Lower leg skin (tissue), 4 donors: ENCODE results near the gene LLCFC1. TPM values are rescaled to one million over a fixed set of nuclear protein-coding genes. Genes with fewer than 3 reads are reported as not detected.

Source experiments
- DNase-seq, 2 donors: peaks; one replicate each; pipeline ENCODE4 v3.0.0-alpha.2; 2019; ENCODE audit warnings: low spot score in 2 of 2
- H3K4me3 ChIP-seq: fragments of 200-600 bp; sonication (generic); 2 replicates; pipeline ENCODE4 v1.5.1; 2017; ENCODE audit warnings: mild to moderate bottlenecking, low read depth; ENCODE audit not compliant: poor library complexity, severe bottlenecking
- POLR2A ChIP-seq, 2 donors: fragments of 450-650 bp; IDR thresholded peaks; one replicate each; pipeline ENCODE4 v1.6.1; 2016 to 2017; ENCODE audit warnings: antibody characterized with exemption in 2 of 2, mild to moderate bottlenecking in 1 of 2, moderate library complexity in 1 of 2
- WGBS, 2 donors: methylation state at CpG; one replicate each; pipeline ENCODE4 v1.1.5; 2018; 5-methylcytosine and 5-hydroxymethylcytosine counted together
- intact Hi-C: fragments of 100-400 bp; cut with DNase I; formaldehyde crosslinking; loops from one replicate; pipeline ENCODE4 v1.15.0; 2023; ENCODE audit warnings: low total_unique reads
- total RNA-seq, 4 donors: library from RNA; depleted of rRNA; stranded (reverse); fragments of >200 nt; gene quantifications; one replicate each; pipeline ENCODE4 v1.1.0, GENCODE V29; 2016
- TF ChIP-seq, protein P1 (sequence below), 3 donors: fragments of 450-650 bp; IDR thresholded peaks; one replicate each; pipeline ENCODE4 v1.5.1; 2016; ENCODE audit warnings: antibody characterized with exemption in 3 of 3, mild to moderate bottlenecking in 3 of 3, moderate library complexity in 2 of 3

Gene LLCFC1
- total RNA-seq, 4 donors from 2014 or later: not detected

DNA sequence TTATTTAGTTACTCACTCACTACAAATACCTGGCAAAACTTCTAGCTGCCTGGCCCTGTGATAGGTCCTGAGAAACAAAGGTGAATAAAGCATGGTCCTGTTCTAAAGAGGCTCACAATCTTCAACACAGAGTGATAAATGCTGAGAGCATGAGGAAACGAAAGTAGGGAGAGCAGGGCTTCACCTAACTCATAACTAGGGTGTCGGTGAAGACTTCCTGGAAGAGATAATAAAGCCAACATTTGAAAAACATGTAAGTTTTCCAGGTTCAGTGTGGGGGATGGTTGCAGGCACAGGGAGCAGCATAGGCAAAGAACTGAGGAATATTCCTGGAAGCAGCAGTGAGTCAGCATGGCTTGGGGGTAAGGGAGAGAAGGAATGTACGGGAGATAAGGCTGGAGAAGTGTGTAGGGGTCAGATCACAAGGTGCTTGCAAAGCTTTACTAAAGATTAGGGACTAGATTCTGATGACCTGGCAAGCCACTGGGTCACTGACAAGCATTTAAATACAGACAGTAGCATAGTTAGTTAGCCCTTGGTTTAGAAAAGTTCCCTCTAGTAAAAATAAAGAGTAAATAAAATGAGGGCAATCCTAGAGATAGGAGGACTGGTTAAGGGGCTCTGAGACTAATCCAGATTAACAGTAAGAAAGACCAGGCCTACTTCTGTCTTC lies 17.8 kb downstream of the LLCFC1 start:
- 45 to 48% methylated on average over 3 of the region's 3 CpGs for WGBS, 2 donors
- H3K4me3 ChIP-seq: no peak overlapping the region
- intact Hi-C loops: no loop called here
- DNase-seq: no peak
- TF ChIP-seq POLR2A (IDR thresholded peaks at IDR 0.05): no peak
- TF ChIP-seq, protein P1, sequence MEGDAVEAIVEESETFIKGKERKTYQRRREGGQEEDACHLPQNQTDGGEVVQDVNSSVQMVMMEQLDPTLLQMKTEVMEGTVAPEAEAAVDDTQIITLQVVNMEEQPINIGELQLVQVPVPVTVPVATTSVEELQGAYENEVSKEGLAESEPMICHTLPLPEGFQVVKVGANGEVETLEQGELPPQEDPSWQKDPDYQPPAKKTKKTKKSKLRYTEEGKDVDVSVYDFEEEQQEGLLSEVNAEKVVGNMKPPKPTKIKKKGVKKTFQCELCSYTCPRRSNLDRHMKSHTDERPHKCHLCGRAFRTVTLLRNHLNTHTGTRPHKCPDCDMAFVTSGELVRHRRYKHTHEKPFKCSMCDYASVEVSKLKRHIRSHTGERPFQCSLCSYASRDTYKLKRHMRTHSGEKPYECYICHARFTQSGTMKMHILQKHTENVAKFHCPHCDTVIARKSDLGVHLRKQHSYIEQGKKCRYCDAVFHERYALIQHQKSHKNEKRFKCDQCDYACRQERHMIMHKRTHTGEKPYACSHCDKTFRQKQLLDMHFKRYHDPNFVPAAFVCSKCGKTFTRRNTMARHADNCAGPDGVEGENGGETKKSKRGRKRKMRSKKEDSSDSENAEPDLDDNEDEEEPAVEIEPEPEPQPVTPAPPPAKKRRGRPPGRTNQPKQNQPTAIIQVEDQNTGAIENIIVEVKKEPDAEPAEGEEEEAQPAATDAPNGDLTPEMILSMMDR (IDR thresholded peaks at IDR 0.05): no peak

DNA sequence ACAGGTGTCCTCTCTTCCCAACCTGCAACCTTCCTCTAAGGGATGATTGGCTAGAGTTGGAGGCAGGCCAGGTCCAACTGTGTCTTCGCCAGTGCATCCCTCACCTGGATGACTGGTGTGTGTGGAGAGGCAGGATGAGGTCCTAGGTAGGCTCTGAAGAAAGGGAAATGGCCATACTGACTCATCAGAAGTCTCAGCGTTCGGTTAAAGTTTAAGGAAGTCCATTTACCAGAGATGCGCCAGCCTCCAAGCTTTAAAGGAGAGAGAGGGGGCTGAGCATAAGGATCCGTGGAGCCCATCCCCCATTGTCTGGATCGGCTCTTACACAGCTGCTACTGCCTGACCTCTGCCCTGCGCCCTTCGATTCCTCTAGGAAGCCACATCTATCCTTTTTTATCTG lies 18.4 kb downstream of the LLCFC1 start:
- WGBS, 2 donors: 76 to 80% methylated on average over 8 of the region's 8 CpGs
- TF ChIP-seq, protein P1 (IDR thresholded peaks at IDR 0.05): no peak
- no peak for TF ChIP-seq POLR2A (IDR thresholded peaks at IDR 0.05)
- intact Hi-C loops: no loop called here

DNA sequence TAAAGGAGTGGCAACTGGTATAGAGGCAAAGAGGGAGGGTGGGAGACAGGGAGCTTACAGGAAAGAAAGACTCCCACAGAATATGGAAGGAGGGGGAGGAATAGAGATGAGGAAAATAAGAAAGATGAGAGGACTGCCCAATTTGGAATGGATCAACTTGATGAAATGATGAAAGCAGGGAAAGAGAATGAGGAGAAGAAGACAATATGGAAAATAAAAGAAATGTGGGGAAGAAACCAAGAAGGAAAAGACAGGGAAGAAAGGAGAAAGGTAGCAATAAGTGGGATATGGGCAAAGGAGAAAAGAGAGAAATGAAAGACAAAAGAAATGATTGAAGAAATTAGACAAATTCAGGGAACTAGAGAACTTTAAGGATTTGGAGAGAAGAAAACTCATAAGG lies 19.9 kb downstream of the LLCFC1 start:
- H3K4me3 ChIP-seq: no peak overlapping the region
- intact Hi-C loops: no loop called here
- no peak for DNase-seq

More for the DNA sequence above, 18.4 kb downstream of the LLCFC1 start:
- no peak overlapping the region for H3K4me3 ChIP-seq
- no peak for DNase-seq

DNA sequence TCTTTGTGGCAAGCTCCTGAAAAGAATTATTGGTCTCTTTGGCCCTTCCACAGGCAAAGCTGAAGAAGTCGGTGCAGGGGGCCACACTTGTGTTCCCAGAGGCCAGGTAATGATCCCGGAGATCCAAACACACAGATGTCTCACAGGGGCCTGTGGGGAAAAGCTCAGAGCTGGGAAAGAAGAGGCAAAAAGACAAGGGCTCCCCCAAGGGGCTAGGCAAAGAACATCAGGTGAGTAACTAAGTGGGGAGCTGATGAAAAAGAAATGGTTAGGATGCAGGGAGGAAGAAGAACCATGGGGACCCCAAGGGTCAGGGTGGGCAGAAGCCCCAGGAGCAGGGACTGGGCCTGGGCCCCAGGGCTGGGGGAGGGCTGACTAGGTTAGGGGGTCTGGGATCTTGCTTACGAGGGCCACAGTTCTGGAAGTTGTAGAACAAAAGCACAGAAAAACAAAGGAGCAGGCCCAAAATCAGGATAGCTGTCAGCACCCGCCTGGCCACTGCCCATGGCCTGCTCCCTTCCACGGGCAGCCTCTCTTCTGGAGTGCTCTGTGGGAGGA lies 21.8 kb downstream of the LLCFC1 start:
- intact Hi-C loops: no loop called here
- WGBS, 2 donors: 77 to 80% methylated on average over 5 of the region's 5 CpGs
- no peak for DNase-seq

More for the DNA sequence above, 19.9 kb downstream of the LLCFC1 start:
- TF ChIP-seq POLR2A (IDR thresholded peaks at IDR 0.05): no peak
- TF ChIP-seq, protein P1 (IDR thresholded peaks at IDR 0.05): no peak

DNA sequence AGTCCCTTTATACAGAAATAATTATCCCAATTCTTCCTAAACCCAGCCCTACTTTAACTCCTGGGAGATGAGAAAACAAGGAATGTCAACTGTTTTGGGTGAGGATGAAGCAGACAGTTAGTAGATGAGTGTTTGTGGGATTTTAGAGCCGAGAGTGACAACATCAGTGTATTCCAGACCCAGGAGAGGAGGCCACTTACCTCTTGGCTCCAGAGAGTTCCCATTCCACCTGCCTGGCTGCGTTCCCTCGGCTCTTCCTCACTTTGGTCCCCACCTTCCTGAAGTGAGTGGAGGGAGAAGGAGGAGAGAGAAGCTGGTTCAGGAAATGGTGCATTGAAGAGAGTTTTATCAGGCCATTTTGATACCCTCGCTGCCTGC lies 22.3 kb downstream of the LLCFC1 start:
- DNase-seq: no peak
- WGBS, 2 donors: 69 to 83% methylated on average over 4 of the region's 4 CpGs
- intact Hi-C loops: no loop called here
- TF ChIP-seq POLR2A (IDR thresholded peaks at IDR 0.05): no peak
- TF ChIP-seq, protein P1 (IDR thresholded peaks at IDR 0.05): no peak
- H3K4me3 ChIP-seq: no peak overlapping the region

More for the DNA sequence above, 21.8 kb downstream of the LLCFC1 start:
- H3K4me3 ChIP-seq: no peak overlapping the region
- TF ChIP-seq, protein P1 (IDR thresholded peaks at IDR 0.05): no peak
- no peak for TF ChIP-seq POLR2A (IDR thresholded peaks at IDR 0.05)
